Measurements from ENCODE around the gene TMEM184A.

DNA sequence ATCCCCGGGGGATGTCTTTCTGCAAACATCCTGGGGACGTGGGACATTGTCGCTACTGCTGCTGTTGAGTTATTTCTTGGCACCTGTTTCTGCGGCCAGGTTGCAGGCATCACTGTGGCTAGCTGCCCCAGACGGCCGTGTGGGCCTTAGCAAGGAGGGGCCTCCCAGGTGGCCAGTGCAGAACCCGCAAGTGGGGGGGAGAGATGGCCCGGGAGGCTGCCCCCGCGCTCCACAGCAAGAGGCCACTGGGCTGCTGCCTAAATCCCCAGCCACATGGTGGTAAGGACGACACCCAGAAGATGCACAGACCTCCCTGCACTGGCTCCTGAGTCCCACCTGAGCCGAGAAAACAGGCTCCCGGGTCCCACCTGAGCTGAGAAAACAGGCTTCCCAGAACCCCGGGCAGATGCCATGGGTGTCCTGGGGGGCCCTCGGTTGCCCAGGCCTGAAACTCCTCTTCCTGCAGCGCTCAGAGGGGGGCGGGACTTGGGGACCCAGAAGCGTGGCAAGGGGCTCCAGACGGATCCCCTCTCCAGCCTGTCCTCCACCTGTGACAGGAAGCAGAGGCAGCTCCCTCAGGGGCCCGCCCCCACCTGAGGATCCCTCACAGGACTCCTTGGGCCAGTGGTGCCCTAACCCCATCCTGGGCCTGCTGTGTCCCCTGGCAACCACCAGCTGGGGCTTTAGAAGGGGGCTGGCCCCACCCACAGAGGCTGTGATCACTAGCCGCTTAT, 26.5 kb downstream of the TMEM184A start:
- TF ChIP-seq POLR2A (IDR thresholded peaks at IDR 0.05) (no peak), POLR2AphosphoS5 (IDR thresholded peaks at IDR 0.05; ENCODE audit: insufficient read depth in 1 of 2, low read depth in 1 of 2) (no peak)
- TF ChIP-seq, protein P1, sequence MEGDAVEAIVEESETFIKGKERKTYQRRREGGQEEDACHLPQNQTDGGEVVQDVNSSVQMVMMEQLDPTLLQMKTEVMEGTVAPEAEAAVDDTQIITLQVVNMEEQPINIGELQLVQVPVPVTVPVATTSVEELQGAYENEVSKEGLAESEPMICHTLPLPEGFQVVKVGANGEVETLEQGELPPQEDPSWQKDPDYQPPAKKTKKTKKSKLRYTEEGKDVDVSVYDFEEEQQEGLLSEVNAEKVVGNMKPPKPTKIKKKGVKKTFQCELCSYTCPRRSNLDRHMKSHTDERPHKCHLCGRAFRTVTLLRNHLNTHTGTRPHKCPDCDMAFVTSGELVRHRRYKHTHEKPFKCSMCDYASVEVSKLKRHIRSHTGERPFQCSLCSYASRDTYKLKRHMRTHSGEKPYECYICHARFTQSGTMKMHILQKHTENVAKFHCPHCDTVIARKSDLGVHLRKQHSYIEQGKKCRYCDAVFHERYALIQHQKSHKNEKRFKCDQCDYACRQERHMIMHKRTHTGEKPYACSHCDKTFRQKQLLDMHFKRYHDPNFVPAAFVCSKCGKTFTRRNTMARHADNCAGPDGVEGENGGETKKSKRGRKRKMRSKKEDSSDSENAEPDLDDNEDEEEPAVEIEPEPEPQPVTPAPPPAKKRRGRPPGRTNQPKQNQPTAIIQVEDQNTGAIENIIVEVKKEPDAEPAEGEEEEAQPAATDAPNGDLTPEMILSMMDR (IDR thresholded peaks at IDR 0.05) = no peak
